ENCODE measurements around the gene ALK. TPM values are rescaled to one million over a fixed set of nuclear protein-coding genes. Genes with fewer than 3 reads are reported as not detected.
A peak's percentile ranks its signal among the peaks of the same experiment; 100 is the strongest.

ALK gene
- total RNA-seq, 1 donor from 2014 or later: not detected

DNA sequence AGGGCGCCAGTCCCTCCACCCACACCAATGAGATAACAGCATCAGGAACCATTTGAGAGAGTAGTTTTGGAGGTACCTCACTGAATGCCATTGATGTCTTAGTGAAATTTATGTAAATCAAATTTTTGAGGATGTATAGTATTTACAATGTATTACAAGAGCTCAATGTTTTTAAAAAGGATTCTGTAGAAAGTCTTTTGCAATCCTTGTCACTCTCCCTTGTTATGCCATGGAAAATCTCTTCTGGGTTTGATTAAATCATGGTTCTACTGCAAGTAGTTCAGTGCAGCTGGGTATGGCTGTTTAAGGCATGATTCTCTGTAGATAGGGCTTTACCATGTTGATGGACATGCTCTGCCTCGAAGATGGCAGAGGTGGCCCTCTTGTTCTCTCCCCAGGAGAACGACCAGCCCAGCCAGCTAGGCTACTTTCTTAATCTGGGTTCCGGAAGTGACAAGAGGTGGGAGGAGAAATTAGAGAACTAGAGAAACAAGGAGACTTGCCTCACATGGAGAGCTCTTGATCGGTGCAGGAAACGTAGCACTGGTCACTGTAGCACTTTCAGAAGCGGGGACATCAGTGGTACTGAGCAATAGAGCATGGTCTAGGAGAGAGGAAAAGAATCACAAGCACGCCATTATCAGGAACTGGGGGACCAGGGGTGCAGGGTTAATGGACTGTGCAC is 603.4 kb downstream of the ALK start:
- no peak for DNase-seq (ENCODE audit: low spot score, unreplicated experiment)
- H3K9me3 Mint-ChIP-seq (ENCODE audit: low read depth): no peaks in the 10 kb centered on the region
- no peak overlapping the region for H3K4me3 Mint-ChIP-seq (ENCODE audit: low read depth)
- peaks cover 49% of the 10 kb centered on the region for H3K27me3 Mint-ChIP-seq
- H3K4me1 Mint-ChIP-seq (ENCODE audit: low read depth): no peaks in the 10 kb centered on the region
- TF ChIP-seq, protein P1, sequence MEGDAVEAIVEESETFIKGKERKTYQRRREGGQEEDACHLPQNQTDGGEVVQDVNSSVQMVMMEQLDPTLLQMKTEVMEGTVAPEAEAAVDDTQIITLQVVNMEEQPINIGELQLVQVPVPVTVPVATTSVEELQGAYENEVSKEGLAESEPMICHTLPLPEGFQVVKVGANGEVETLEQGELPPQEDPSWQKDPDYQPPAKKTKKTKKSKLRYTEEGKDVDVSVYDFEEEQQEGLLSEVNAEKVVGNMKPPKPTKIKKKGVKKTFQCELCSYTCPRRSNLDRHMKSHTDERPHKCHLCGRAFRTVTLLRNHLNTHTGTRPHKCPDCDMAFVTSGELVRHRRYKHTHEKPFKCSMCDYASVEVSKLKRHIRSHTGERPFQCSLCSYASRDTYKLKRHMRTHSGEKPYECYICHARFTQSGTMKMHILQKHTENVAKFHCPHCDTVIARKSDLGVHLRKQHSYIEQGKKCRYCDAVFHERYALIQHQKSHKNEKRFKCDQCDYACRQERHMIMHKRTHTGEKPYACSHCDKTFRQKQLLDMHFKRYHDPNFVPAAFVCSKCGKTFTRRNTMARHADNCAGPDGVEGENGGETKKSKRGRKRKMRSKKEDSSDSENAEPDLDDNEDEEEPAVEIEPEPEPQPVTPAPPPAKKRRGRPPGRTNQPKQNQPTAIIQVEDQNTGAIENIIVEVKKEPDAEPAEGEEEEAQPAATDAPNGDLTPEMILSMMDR (IDR thresholded peaks at IDR 0.05; ENCODE audit: unreplicated experiment): no peak
- H3K36me3 Mint-ChIP-seq (ENCODE audit: insufficient read depth): no peaks in the 10 kb centered on the region
- no peak overlapping the region for H3K27ac Mint-ChIP-seq

DNA sequence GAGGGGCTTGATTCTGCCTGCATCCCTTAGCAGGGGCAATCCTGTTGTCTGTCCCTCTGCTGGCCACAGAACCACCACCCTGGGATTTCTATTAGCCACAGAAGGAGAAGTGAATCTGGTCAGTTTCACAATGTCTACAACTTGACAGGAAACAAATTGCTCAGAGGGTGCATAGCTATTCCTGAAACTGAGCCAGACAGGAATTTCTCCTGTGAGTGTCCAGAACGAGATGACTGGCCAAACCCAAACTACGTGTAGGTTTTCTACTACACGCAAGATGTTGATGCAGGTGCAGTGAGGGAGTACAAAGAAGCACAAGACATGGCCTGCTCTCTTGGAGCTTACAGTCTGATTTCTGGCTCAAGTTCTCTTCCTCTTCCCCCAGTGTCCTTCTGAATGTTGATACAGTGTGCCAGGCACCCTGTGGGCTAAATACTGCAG is 604.3 kb downstream of the ALK start:
- TF ChIP-seq, protein P1 (IDR thresholded peaks at IDR 0.05; ENCODE audit: unreplicated experiment): no peak
- H3K4me3 Mint-ChIP-seq (ENCODE audit: low read depth): no peak overlapping the region
- no peaks in the 10 kb centered on the region for H3K36me3 Mint-ChIP-seq (ENCODE audit: insufficient read depth)
- no peaks in the 10 kb centered on the region for H3K4me1 Mint-ChIP-seq (ENCODE audit: low read depth)
- H3K9me3 Mint-ChIP-seq (ENCODE audit: low read depth): no peaks in the 10 kb centered on the region
- H3K27ac Mint-ChIP-seq: no peak overlapping the region
- DNase-seq (ENCODE audit: low spot score, unreplicated experiment): no peak
- peaks cover 49% of the 10 kb centered on the region for H3K27me3 Mint-ChIP-seq

DNA sequence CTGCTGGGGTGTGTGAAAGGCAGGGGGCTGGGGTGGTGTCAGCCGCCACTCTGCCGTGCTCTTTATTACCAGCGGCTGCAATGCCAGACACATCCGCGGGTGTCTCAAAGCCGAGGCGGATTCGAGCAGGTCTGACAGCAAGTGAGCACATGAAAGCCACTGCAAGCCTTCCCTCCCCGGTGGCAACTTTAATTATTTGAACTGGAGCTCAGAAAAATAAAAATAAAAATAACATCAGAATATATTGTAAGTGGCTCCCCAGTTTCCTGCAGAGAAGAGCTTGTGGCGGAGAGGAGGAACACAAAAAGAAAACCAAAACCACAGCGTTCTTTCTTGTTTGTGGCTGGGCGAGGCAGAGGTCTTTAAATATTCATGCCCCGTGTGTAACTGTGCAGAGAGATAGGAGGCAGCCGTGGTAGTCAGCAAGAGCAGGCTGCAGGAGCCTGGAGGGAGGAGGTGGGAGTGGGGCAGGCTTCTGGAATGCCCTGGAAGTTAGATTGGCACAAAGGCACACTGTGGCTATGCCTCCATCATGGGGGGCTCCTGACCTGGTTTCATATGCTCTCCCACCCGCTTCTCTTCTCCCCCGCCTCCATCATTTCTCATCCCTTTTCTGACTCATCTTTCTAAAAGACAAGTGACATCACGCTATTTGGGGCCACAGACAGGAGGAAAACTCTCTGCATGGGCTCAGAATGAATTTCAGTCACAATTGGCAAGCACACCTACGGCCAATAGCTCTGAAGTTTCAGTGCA is 606.4 kb downstream of the ALK start:
- TF ChIP-seq, protein P1 (IDR thresholded peaks at IDR 0.05; ENCODE audit: unreplicated experiment): peak; percentile 16
- H3K9me3 Mint-ChIP-seq (ENCODE audit: low read depth): no peaks in the 10 kb centered on the region
- no peak for DNase-seq (ENCODE audit: low spot score, unreplicated experiment)
- H3K4me1 Mint-ChIP-seq (ENCODE audit: low read depth): no peaks in the 10 kb centered on the region
- no peaks in the 10 kb centered on the region for H3K36me3 Mint-ChIP-seq (ENCODE audit: insufficient read depth)
- H3K4me3 Mint-ChIP-seq (ENCODE audit: low read depth): no peak overlapping the region
- H3K27me3 Mint-ChIP-seq: peaks cover 53% of the 10 kb centered on the region
- no peak overlapping the region for H3K27ac Mint-ChIP-seq

DNA sequence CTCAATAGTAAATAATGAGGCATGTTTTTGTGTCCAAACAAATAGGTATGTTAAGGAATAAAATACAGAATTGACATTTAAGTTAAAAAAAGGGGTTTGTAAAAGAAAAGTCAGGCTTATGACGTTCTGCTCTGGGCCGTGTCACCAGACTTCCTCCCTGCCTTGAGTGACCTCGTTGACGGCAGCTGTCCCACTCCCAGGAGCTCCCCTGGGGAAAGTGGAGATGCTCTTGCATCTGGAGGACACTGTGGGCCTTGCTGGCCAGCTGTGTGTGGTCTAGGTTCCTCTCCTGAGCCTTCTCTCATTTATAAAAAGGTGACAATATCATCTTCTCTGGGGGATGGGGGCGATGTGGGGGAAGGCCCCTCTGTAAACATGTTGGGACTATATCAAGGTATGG is 609.9 kb downstream of the ALK start:
- no peak overlapping the region for H3K4me3 Mint-ChIP-seq (ENCODE audit: low read depth)
- peaks cover 34% of the 10 kb centered on the region for H3K27me3 Mint-ChIP-seq
- peaks cover 1% of the 10 kb centered on the region for H3K4me1 Mint-ChIP-seq (ENCODE audit: low read depth)
- DNase-seq (ENCODE audit: low spot score, unreplicated experiment): no peak
- no peaks in the 10 kb centered on the region for H3K9me3 Mint-ChIP-seq (ENCODE audit: low read depth)
- no peaks in the 10 kb centered on the region for H3K36me3 Mint-ChIP-seq (ENCODE audit: insufficient read depth)
- TF ChIP-seq, protein P1 (IDR thresholded peaks at IDR 0.05; ENCODE audit: unreplicated experiment): no peak
- H3K27ac Mint-ChIP-seq: no peak overlapping the region

DNA sequence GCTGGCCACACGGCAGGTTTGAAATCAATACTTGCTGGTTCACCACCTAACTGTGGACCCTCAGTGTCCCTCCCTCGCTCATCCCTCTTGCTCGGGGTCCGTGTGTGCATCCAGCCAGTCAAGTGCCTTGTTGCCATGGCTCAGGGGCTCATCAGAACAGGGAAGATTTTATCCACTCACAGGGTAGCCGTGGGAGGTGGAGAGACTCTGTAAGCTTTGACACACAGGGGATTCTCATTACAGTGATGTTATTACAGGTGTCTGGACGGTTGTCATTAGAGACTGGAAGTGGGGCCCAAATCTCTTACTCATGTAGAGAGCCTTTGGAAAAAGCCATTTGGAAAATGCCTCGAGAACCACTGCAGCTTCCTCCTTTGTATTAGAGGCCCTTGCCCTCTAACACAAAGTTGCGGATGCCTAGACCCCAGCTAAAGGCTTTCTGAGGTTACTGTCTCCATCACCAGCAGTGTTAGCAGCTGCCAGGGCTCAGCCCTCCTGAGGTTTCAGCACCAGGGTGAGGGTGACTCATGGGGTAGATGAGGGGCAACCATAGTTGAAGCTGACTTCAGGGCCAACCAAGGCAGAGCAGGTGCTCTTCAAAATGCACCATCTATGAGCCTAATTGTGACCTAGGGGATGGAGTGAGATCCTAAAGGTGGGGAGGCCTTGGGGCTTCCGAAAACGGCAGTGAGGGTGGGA is 610.6 kb downstream of the ALK start:
- DNase-seq (ENCODE audit: low spot score, unreplicated experiment): no peak
- Mint-ChIP-seq H3K27me3 (peaks cover 32% of the 10 kb centered on the region), H3K4me3 (ENCODE audit: low read depth) (no peak overlapping the region), H3K9me3 (ENCODE audit: low read depth) (no peaks in the 10 kb centered on the region), H3K27ac (no peak overlapping the region), H3K36me3 (ENCODE audit: insufficient read depth) (no peaks in the 10 kb centered on the region), H3K4me1 (ENCODE audit: low read depth) (peaks cover 1% of the 10 kb centered on the region)
- TF ChIP-seq, protein P1 (IDR thresholded peaks at IDR 0.05; ENCODE audit: unreplicated experiment): no peak
